HT-29 (cell line): Measurements from ENCODE around the gene NEBL. TPM values are rescaled to one million over a fixed set of nuclear protein-coding genes. Genes with fewer than 3 reads are reported as not detected.

ENCODE experiments used
- small RNA-seq: library from RNA; depleted of rRNA; stranded (forward); fragments of <200 nt; gene quantifications from one replicate; pipeline ENCODE3, GENCODE V24; 2014
- total RNA-seq: library from RNA; depleted of rRNA; stranded (reverse); fragments of >200 nt; shearing (Covaris generic); gene quantifications from 2 replicates; pipeline ENCODE4 v1.2.3, GENCODE V29; 2014

Gene NEBL
- total RNA-seq, 1 experiment from 2014 or later = 2.2 TPM

Small RNA genes within 50 kb of the gene (small RNA-seq; reads per million reads assigned to genes)
- gene AL157398.1 (not detected), gene MTND1P21 (not detected)
